Measurements from ENCODE around the gene ALPK3. TPM values are rescaled to one million over a fixed set of nuclear protein-coding genes. Genes with fewer than 3 reads are reported as not detected.
A peak's percentile ranks its signal among the peaks of the same experiment; 100 is the strongest.

Gene ALPK3
- total RNA-seq, 4 donors from 2014 or later: 131 to 406 (median 305) TPM

GRCh38 chr15:84864444-84864795, 47.3 kb downstream of the ALPK3 start:
- intact Hi-C loops (cut with DNase I; ENCODE audit: low total_unique reads): loop anchor here (5.0 kb wide), 1 partner anchor 63 kb away; no protein-coding TSS in a partner anchor
- Histone ChIP-seq H3K27me3 (no peaks in the 10 kb centered on the region), H3K36me3 (peaks cover 3 to 99% of the 10 kb centered on the region in 2 donors), H3K4me3 (no peak overlapping the region), H3K27ac (peak overlapping the region; percentile 21 to 53 (median 34)), H3K4me1 (peaks cover 10% of the 10 kb centered on the region in 2 donors), H3K9me3 (no peaks in the 10 kb centered on the region)
- no peak for TF ChIP-seq POLR2A (IDR thresholded peaks at IDR 0.05)
- TF ChIP-seq CTCF (IDR thresholded peaks at IDR 0.05 in 4 of 5, conservative IDR thresholded peaks at IDR 0.05 in 1 of 5): no peak
- in situ Hi-C loops (cut with MboI; ENCODE audit: low sequenced_read_pairs in 4 of 4): no loop called here
- no peak for DNase-seq
- no peak for ATAC-seq

GRCh38 chr15:84865074-84865569, 48.0 kb downstream of the ALPK3 start:
- in situ Hi-C loops (cut with MboI; ENCODE audit: low sequenced_read_pairs in 4 of 4) (no loop called here), intact Hi-C loops (cut with DNase I; ENCODE audit: low total_unique reads) (no loop called here)
- Histone ChIP-seq H3K4me3 (no peak overlapping the region), H3K36me3 (peaks cover 3 to 99% of the 10 kb centered on the region in 2 donors), H3K4me1 (peaks cover 10 to 11% of the 10 kb centered on the region in 2 donors), H3K9me3 (no peaks in the 10 kb centered on the region), H3K27me3 (no peaks in the 10 kb centered on the region), H3K27ac (no peak overlapping the region)
- DNase-seq (no peak), ATAC-seq (no peak)
- TF ChIP-seq CTCF (IDR thresholded peaks at IDR 0.05 in 4 of 5, conservative IDR thresholded peaks at IDR 0.05 in 1 of 5): no peak
- TF ChIP-seq POLR2A (IDR thresholded peaks at IDR 0.05): no peak

GRCh38 chr15:84868037-84868880, 51.1 kb downstream of the ALPK3 start:
- intact Hi-C loops (cut with DNase I; ENCODE audit: low total_unique reads): no loop called here
- H3K27ac ChIP-seq: peak overlapping the region; percentile 15 to 79 (median 24)

GRCh38 chr15:84869510-84869909, 52.4 kb downstream of the ALPK3 start:
- Histone ChIP-seq H3K36me3 (peaks cover 0 to 56% of the 10 kb centered on the region in 2 donors), H3K4me1 (peaks cover 23 to 33% of the 10 kb centered on the region in 2 donors), H3K27me3 (no peaks in the 10 kb centered on the region), H3K9me3 (no peaks in the 10 kb centered on the region), H3K4me3 (no peak overlapping the region), H3K27ac (peak overlapping the region; percentile 6 to 79 (median 68))
- TF ChIP-seq CTCF (IDR thresholded peaks at IDR 0.05 in 4 of 5, conservative IDR thresholded peaks at IDR 0.05 in 1 of 5): no peak
- TF ChIP-seq POLR2A (IDR thresholded peaks at IDR 0.05): no peak
- intact Hi-C loops (cut with DNase I; ENCODE audit: low total_unique reads) (no loop called here), in situ Hi-C loops (cut with MboI; ENCODE audit: low sequenced_read_pairs in 4 of 4) (no loop called here)
- ATAC-seq (no peak), DNase-seq (no peak)

More at GRCh38 chr15:84868037-84868880, 51.1 kb downstream of the ALPK3 start:
- Histone ChIP-seq H3K36me3 (peaks cover 3 to 68% of the 10 kb centered on the region in 2 donors), H3K9me3 (no peaks in the 10 kb centered on the region), H3K27me3 (no peaks in the 10 kb centered on the region), H3K4me1 (peaks cover 22 to 31% of the 10 kb centered on the region in 2 donors), H3K4me3 (no peak overlapping the region)
- ATAC-seq: no peak
- TF ChIP-seq POLR2A (IDR thresholded peaks at IDR 0.05): no peak
- no peak for TF ChIP-seq CTCF (IDR thresholded peaks at IDR 0.05 in 4 of 5, conservative IDR thresholded peaks at IDR 0.05 in 1 of 5)
- DNase-seq: no peak
- in situ Hi-C loops (cut with MboI; ENCODE audit: low sequenced_read_pairs in 4 of 4): no loop called here
